Adipose tissue (tissue), 3 donors: ENCODE measurements around the gene KRTAP9-1. TPM values are rescaled to one million over a fixed set of nuclear protein-coding genes. Genes with fewer than 3 reads are reported as not detected.
"Not testable (repeated sequence)": the region's sequence is repeated elsewhere in the genome, so short reads cannot be mapped to it uniquely, and the experiment has no call there.

Source experiments
- H3K27ac ChIP-seq: one replicate; pipeline ENCODE4 v1.5.1; 2013; ENCODE audit warnings: low read depth, low read length
- WGBS, 3 donors: extraction: QIAGEN DNeasy Blood & Tissue Kit; methylation state at CpG; one replicate each; pipeline ENCODE4 v1.1.7; 2013; 5-methylcytosine and 5-hydroxymethylcytosine counted together
- polyA plus RNA-seq, 3 donors: library from polyadenylated mRNA; stranded (reverse); fragments of 200-250 nt; gene quantifications; one replicate each; pipeline ENCODE4 v1.2.3, GENCODE V29; 2013
- donor health status: healthy with polysubstance abuse.
- donor health status: Bipolar disorder and iron deficiency.
- donor health status: healthy.

The KRTAP9-1 gene
- polyA plus RNA-seq, 3 donors = not detected

DNA sequence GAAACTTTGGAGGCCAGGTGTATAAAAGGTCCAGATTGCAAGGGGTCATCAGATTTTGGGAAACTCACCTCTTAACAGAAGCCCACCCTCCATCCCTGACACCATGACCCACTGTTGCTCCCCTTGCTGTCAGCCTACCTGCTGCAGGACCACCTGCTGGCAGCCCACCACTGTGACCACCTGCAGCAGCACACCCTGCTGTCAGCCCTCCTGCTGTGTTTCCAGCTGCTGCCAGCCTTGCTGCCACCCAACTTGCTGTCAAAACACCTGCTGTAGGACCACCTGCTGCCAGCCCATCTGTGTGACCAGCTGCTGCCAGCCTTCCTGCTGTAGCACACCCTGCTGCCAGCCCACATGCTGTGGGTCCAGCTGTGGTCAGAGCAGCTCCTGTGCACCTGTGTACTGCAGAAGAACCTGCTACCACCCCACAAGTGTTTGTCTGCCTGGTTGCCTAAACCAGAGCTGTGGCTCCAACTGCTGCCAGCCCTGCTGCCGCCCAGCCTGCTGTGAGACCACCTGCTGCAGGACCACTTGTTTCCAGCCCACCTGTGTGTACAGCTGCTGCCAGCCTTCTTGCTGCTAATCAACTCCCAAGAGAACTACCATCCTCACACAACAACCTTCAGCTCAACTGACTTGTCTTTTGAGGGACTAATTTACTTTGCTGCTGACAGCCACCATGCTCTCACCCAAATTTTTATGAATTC is 42.9 kb downstream of the KRTAP9-1 start, which contains the start of gene KRTAP9-3:
KRTAP9-3 (plus strand) TSS at position 51 of the 707 bp plus-strand sequence; CDS start at position 104, 53 bp downstream.
- WGBS, 3 donors = 59 to 88% (median 80%) methylated on average over 1 of the region's 1 CpG
- not testable (repeated sequence) for H3K27ac ChIP-seq

DNA sequence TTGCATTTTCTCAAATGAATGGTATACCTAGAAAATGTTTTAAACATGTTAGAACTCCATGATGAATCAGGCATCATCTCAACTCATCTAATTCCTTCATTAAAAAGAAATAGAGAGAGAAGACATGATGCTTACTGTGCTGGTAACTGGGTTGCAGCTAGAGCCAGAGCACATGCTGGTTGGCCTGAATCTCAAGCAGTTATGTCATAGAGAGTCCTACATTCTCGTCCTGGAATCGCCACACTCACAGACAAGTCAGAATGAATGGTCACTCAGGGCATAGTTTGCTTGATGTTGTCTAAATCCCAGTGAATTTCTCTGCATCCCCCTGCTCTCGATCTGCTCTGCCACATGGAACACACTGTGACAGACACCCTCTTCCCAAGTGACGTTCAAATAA is 47.4 kb downstream of the KRTAP9-1 start:
- not testable (repeated sequence) for H3K27ac ChIP-seq
- WGBS, 3 donors = 55 to 77% (median 70%) methylated on average over 4 of the region's 4 CpGs

DNA sequence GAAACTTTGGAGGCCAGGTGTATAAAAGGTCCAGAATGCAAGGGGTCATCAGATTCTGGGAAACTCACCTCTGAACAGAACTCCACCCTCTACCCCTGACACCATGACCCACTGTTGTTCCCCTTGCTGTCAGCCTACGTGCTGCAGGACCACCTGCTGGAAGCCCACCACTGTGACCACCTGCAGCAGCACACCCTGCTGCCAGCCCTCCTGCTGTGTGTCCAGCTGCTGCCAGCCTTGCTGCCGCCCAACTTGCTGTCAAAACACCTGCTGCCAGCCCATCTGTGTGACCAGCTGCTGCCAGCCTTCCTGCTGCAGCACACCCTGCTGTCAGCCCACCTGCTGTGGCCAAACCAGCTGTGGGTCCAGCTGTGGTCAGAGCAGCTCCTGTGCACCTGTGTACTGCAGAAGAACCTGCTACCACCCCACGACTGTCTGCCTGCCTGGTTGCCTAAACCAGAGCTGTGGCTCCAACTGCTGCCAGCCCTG is 48.3 kb downstream of the KRTAP9-1 start, which contains the start of gene KRTAP9-8:
KRTAP9-8 (plus strand) TSS at position 51 of the 489 bp plus-strand sequence; CDS start at position 104, 53 bp downstream.
- WGBS, 3 donors = 31 to 46% (median 42%) methylated on average over 2 to 3 of the region's 3 CpGs
- not testable (repeated sequence) for H3K27ac ChIP-seq

Other genes starting within 250 kb of the KRTAP9-1 start
- under 1 TPM in 1 of 3 donors, not detected in 2; 0.06 TPM for gene KRT39, start 222.9 kb upstream of the KRTAP9-1 start, polyA plus RNA-seq
- gene KRT40, start 205.6 kb upstream of the KRTAP9-1 start, polyA plus RNA-seq = under 1 TPM in 1 of 3 donors, not detected in 2; 0.15 TPM
- gene KRTAP3-3, start 195.7 kb upstream of the KRTAP9-1 start, polyA plus RNA-seq = not detected
- not detected for gene KRTAP3-2, start 190.0 kb upstream of the KRTAP9-1 start, polyA plus RNA-seq
- not detected for gene KRTAP3-1, start 180.8 kb upstream of the KRTAP9-1 start, polyA plus RNA-seq
- gene KRTAP1-5, start 162.7 kb upstream of the KRTAP9-1 start, polyA plus RNA-seq = under 1 TPM in 1 of 3 donors, not detected in 2; 0.07 TPM
- not detected for gene KRTAP1-4, start 159.7 kb upstream of the KRTAP9-1 start, polyA plus RNA-seq
- not detected for gene KRTAP1-3, start 155.0 kb upstream of the KRTAP9-1 start, polyA plus RNA-seq
- gene KRTAP1-1, start 148.4 kb upstream of the KRTAP9-1 start, polyA plus RNA-seq = not detected
- gene KRTAP2-1, start 142.6 kb upstream of the KRTAP9-1 start, polyA plus RNA-seq = not detected
- not detected for gene KRTAP2-2, start 134.7 kb upstream of the KRTAP9-1 start, polyA plus RNA-seq
- not detected for gene KRTAP2-3, start 129.8 kb upstream of the KRTAP9-1 start, polyA plus RNA-seq
- gene KRTAP2-4, start 124.0 kb upstream of the KRTAP9-1 start, polyA plus RNA-seq = not detected
- not detected for gene KRTAP4-7, start 105.7 kb upstream of the KRTAP9-1 start, polyA plus RNA-seq
- not detected for gene KRTAP4-8, start 91.7 kb upstream of the KRTAP9-1 start, polyA plus RNA-seq
- gene KRTAP4-16, start 87.7 kb upstream of the KRTAP9-1 start, polyA plus RNA-seq = not detected
- not detected for gene KRTAP4-9, start 84.5 kb upstream of the KRTAP9-1 start, polyA plus RNA-seq
- not detected for gene KRTAP4-11, start 71.5 kb upstream of the KRTAP9-1 start, polyA plus RNA-seq
- gene KRTAP4-12, start 65.7 kb upstream of the KRTAP9-1 start, polyA plus RNA-seq = not detected
- gene KRTAP4-6, start 49.3 kb upstream of the KRTAP9-1 start, polyA plus RNA-seq = not detected
- not detected for gene KRTAP4-5, start 40.1 kb upstream of the KRTAP9-1 start, polyA plus RNA-seq
- gene KRTAP4-4, start 29.1 kb upstream of the KRTAP9-1 start, polyA plus RNA-seq = not detected
- gene KRTAP4-3, start 21.7 kb upstream of the KRTAP9-1 start, polyA plus RNA-seq = not detected
- not detected for gene KRTAP4-2, start 11.7 kb upstream of the KRTAP9-1 start, polyA plus RNA-seq
- not detected for gene KRTAP4-1, start 5.0 kb upstream of the KRTAP9-1 start, polyA plus RNA-seq
- gene KRTAP9-2, start 36.8 kb downstream of the KRTAP9-1 start, polyA plus RNA-seq = not detected
- not detected for gene KRTAP9-3, start 42.6 kb downstream of the KRTAP9-1 start, polyA plus RNA-seq
- gene KRTAP9-8, start 48.1 kb downstream of the KRTAP9-1 start, polyA plus RNA-seq = not detected
- not detected for gene KRTAP9-4, start 59.8 kb downstream of the KRTAP9-1 start, polyA plus RNA-seq
- gene KRTAP9-9, start 65.5 kb downstream of the KRTAP9-1 start, polyA plus RNA-seq = not detected
- not detected for gene KRTAP9-6, start 75.5 kb downstream of the KRTAP9-1 start, polyA plus RNA-seq
- not detected for gene KRTAP9-7, start 85.8 kb downstream of the KRTAP9-1 start, polyA plus RNA-seq
- gene KRTAP29-1, start 113.0 kb downstream of the KRTAP9-1 start, polyA plus RNA-seq = not detected
- not detected for gene KRTAP16-1, start 119.4 kb downstream of the KRTAP9-1 start, polyA plus RNA-seq
- not detected for gene KRTAP17-1, start 125.8 kb downstream of the KRTAP9-1 start, polyA plus RNA-seq
- not detected for gene KRT33A, start 160.9 kb downstream of the KRTAP9-1 start, polyA plus RNA-seq
- not detected for gene KRT33B, start 179.9 kb downstream of the KRTAP9-1 start, polyA plus RNA-seq
- under 1 TPM in 1 of 3 donors, not detected in 2; 0.07 TPM for gene KRT34, start 192.4 kb downstream of the KRTAP9-1 start, polyA plus RNA-seq
- not detected for gene KRT31, start 207.7 kb downstream of the KRTAP9-1 start, polyA plus RNA-seq
- gene KRT37, start 234.7 kb downstream of the KRTAP9-1 start, polyA plus RNA-seq = not detected